ENCODE measurements around the gene SYPL1.

SYPL1 gene

GRCh38 chr7:106049139-106049752 lies 62.9 kb downstream of the SYPL1 start:
- no peak for DNase-seq

GRCh38 chr7:106048706-106049020 lies 63.4 kb downstream of the SYPL1 start:
- no peak for DNase-seq

- DNase-seq, result no peak
Measured at GRCh38 chr7:106047818-106048705, 64.0 kb downstream of the SYPL1 start.

- DNase-seq, result no peak
Measured at GRCh38 chr7:106047184-106047583, 64.9 kb downstream of the SYPL1 start.

- DNase-seq, result no peak
Measured at GRCh38 chr7:106045586-106045985, 66.5 kb downstream of the SYPL1 start.

GRCh38 chr7:106045139-106045538 lies 67.0 kb downstream of the SYPL1 start:
- no peak for DNase-seq

- DNase-seq, result no peak
Measured at GRCh38 chr7:106042196-106042611, 69.9 kb downstream of the SYPL1 start.

GRCh38 chr7:106041140-106041717 lies 70.9 kb downstream of the SYPL1 start:
- no peak for DNase-seq
